H1 (cell line): ENCODE measurements around the gene INSM1. TPM values are rescaled to one million over a fixed set of nuclear protein-coding genes. Genes with fewer than 3 reads are reported as not detected.

Source experiments
- BACH1 ChIP-seq: IDR thresholded peaks from 2 replicates; pipeline ENCODE4 v1.6.1; 2012; ENCODE audit warnings: low read length, improper control_type of control experiment
- CBX8 ChIP-seq: fragments of 300-800, 300-1000 bp; sonication (generic); IDR thresholded peaks from 2 replicates; pipeline ENCODE4 v1.7.1; 2016; ENCODE audit warnings: low read depth, low read length, borderline replicate concordance
- HDAC6 ChIP-seq: IDR thresholded peaks from one replicate; pipeline ENCODE4 v1.7.1; 2012; ENCODE audit warnings: low read depth, mild to moderate bottlenecking, inconsistent platforms, low read length, moderate library complexity
- JUND ChIP-seq: IDR thresholded peaks from 2 replicates; pipeline ENCODE4 v1.6.1; 2011; ENCODE audit warnings: mild to moderate bottlenecking, improper control_type of control experiment, low read length
- RNF2 ChIP-seq: fragments of 200-900, 300-1000 bp; sonication (generic); IDR thresholded peaks from 2 replicates; pipeline ENCODE4 v1.7.1; 2016; ENCODE audit warnings: borderline replicate concordance, low read depth, mild to moderate bottlenecking, antibody characterized with exemption, low read length; ENCODE audit not compliant: poor library complexity, severe bottlenecking; ENCODE audit errors: missing control alignments
- RXRA ChIP-seq: IDR thresholded peaks from 2 replicates; pipeline ENCODE4 v1.6.1; 2011; ENCODE audit warnings: low read depth, mild to moderate bottlenecking, low read length, moderate library complexity; ENCODE audit not compliant: insufficient read depth
- TAF7 ChIP-seq: optimal IDR thresholded peaks from 2 replicates; pipeline ENCODE3; 2011; ENCODE audit warnings: low read depth, mild to moderate bottlenecking, inconsistent platforms, low read length, moderate library complexity, borderline replicate concordance
- TCF12 ChIP-seq: IDR thresholded peaks from 2 replicates; pipeline ENCODE4 v1.6.1; 2011; ENCODE audit warnings: low read depth, mild to moderate bottlenecking, low read length
- USF2 ChIP-seq: IDR thresholded peaks from 2 replicates; pipeline ENCODE4 v1.6.1; 2011; ENCODE audit warnings: low read length, improper control_type of control experiment
- polyA plus RNA-seq, 7 experiments: library from polyadenylated mRNA; depleted of rRNA in 3 of 7; stranded (reverse) in 5 of 7; unstranded in 2 of 7; fragments of >200 nt in 5 of 7; fragments of 200-250 nt in 2 of 7; gene quantifications; 1 replicate in 5 of 7; 2 replicates in 1 of 7; 4 replicates in 1 of 7; pipeline versions ENCODE4 v1.2.1 to v1.2.3, GENCODE V29; 2011 to 2013; ENCODE audit warnings: missing spikeins in 2 of 7, mixed read lengths in 2 of 7
- total RNA-seq: library from RNA; stranded (reverse); fragmentation: NEBNext Ultra II Directional; extraction: Animal tissue kit (Norgen Biotek cat#: 25700); gene quantifications from 2 replicates; pipeline ENCODE4 v1.2.1, GENCODE V29; 2021
- TF ChIP-seq, protein P1 (sequence below): fragments of 300-600 bp; sonication (generic); IDR thresholded peaks from 2 replicates; pipeline ENCODE4 v1.7.1; 2012; ENCODE audit warnings: low read length, moderate library complexity, mild to moderate bottlenecking, inconsistent platforms; ENCODE audit not compliant: insufficient replicate concordance

The INSM1 gene
- total and polyA plus RNA-seq, 2 of the 8 experiments (the other 6 are each of a cell fraction or from before 2014, with no cell fraction given) = 0.86 to 2.5 TPM

GRCh38 chr20:20391115-20391514, 23.2 kb downstream of the INSM1 start (continued):
- TF ChIP-seq, protein P1, sequence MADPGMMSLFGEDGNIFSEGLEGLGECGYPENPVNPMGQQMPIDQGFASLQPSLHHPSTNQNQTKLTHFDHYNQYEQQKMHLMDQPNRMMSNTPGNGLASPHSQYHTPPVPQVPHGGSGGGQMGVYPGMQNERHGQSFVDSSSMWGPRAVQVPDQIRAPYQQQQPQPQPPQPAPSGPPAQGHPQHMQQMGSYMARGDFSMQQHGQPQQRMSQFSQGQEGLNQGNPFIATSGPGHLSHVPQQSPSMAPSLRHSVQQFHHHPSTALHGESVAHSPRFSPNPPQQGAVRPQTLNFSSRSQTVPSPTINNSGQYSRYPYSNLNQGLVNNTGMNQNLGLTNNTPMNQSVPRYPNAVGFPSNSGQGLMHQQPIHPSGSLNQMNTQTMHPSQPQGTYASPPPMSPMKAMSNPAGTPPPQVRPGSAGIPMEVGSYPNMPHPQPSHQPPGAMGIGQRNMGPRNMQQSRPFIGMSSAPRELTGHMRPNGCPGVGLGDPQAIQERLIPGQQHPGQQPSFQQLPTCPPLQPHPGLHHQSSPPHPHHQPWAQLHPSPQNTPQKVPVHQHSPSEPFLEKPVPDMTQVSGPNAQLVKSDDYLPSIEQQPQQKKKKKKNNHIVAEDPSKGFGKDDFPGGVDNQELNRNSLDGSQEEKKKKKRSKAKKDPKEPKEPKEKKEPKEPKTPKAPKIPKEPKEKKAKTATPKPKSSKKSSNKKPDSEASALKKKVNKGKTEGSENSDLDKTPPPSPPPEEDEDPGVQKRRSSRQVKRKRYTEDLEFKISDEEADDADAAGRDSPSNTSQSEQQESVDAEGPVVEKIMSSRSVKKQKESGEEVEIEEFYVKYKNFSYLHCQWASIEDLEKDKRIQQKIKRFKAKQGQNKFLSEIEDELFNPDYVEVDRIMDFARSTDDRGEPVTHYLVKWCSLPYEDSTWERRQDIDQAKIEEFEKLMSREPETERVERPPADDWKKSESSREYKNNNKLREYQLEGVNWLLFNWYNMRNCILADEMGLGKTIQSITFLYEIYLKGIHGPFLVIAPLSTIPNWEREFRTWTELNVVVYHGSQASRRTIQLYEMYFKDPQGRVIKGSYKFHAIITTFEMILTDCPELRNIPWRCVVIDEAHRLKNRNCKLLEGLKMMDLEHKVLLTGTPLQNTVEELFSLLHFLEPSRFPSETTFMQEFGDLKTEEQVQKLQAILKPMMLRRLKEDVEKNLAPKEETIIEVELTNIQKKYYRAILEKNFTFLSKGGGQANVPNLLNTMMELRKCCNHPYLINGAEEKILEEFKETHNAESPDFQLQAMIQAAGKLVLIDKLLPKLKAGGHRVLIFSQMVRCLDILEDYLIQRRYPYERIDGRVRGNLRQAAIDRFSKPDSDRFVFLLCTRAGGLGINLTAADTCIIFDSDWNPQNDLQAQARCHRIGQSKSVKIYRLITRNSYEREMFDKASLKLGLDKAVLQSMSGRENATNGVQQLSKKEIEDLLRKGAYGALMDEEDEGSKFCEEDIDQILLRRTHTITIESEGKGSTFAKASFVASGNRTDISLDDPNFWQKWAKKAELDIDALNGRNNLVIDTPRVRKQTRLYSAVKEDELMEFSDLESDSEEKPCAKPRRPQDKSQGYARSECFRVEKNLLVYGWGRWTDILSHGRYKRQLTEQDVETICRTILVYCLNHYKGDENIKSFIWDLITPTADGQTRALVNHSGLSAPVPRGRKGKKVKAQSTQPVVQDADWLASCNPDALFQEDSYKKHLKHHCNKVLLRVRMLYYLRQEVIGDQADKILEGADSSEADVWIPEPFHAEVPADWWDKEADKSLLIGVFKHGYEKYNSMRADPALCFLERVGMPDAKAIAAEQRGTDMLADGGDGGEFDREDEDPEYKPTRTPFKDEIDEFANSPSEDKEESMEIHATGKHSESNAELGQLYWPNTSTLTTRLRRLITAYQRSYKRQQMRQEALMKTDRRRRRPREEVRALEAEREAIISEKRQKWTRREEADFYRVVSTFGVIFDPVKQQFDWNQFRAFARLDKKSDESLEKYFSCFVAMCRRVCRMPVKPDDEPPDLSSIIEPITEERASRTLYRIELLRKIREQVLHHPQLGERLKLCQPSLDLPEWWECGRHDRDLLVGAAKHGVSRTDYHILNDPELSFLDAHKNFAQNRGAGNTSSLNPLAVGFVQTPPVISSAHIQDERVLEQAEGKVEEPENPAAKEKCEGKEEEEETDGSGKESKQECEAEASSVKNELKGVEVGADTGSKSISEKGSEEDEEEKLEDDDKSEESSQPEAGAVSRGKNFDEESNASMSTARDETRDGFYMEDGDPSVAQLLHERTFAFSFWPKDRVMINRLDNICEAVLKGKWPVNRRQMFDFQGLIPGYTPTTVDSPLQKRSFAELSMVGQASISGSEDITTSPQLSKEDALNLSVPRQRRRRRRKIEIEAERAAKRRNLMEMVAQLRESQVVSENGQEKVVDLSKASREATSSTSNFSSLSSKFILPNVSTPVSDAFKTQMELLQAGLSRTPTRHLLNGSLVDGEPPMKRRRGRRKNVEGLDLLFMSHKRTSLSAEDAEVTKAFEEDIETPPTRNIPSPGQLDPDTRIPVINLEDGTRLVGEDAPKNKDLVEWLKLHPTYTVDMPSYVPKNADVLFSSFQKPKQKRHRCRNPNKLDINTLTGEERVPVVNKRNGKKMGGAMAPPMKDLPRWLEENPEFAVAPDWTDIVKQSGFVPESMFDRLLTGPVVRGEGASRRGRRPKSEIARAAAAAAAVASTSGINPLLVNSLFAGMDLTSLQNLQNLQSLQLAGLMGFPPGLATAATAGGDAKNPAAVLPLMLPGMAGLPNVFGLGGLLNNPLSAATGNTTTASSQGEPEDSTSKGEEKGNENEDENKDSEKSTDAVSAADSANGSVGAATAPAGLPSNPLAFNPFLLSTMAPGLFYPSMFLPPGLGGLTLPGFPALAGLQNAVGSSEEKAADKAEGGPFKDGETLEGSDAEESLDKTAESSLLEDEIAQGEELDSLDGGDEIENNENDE = no peak
- TF ChIP-seq TCF12 (no peak), RNF2 (no peak), HDAC6 (no peak), BACH1 (no peak), CBX8 (no peak), JUND (no peak), TAF7 (no peak), RXRA (no peak), USF2 (no peak)
- TF ChIP-seq, all 59 proteins: peak for 0
